ENCODE data around the gene PARP12. TPM values are rescaled to one million over a fixed set of nuclear protein-coding genes. Genes with fewer than 3 reads are reported as not detected.
A peak's percentile ranks its signal among the peaks of the same experiment; 100 is the strongest.

The PARP12 gene
- total RNA-seq, 4 donors from 2014 or later: 22.7 to 81.0 (median 27.0) TPM

- no peak for TF ChIP-seq POLR2A (IDR thresholded peaks at IDR 0.05)
- TF ChIP-seq EP300 (IDR thresholded peaks at IDR 0.05): no peak
- no peak for TF ChIP-seq POLR2AphosphoS5 (IDR thresholded peaks at IDR 0.05)
- no peak for TF ChIP-seq CTCF (IDR thresholded peaks at IDR 0.05)
- H3K27me3 ChIP-seq: no peaks in the 10 kb centered on the region
- no peak for DNase-seq (ENCODE audit: low spot score in 2 of 2)
- H3K27ac ChIP-seq: no peak overlapping the region
- H3K4me3 ChIP-seq: no peak overlapping the region
- peaks cover 20% of the 10 kb centered on the region for H3K36me3 ChIP-seq
- H3K4me1 ChIP-seq: no peaks in the 10 kb centered on the region
- no peaks in the 10 kb centered on the region for H3K9me3 ChIP-seq
- WGBS: 84% methylated on average over 4 of the region's 7 CpGs
Measured at GRCh38 chr7:140035400-140036223, 27.1 kb downstream of the PARP12 start.

- DNase-seq (ENCODE audit: low spot score in 2 of 2): no peak
- no peaks in the 10 kb centered on the region for H3K9me3 ChIP-seq
- H3K27me3 ChIP-seq: no peaks in the 10 kb centered on the region
- no peak overlapping the region for H3K4me3 ChIP-seq
- no peak overlapping the region for H3K27ac ChIP-seq
- H3K36me3 ChIP-seq: peaks cover 14% of the 10 kb centered on the region
- TF ChIP-seq CTCF (IDR thresholded peaks at IDR 0.05) (no peak), EP300 (IDR thresholded peaks at IDR 0.05) (no peak), POLR2A (IDR thresholded peaks at IDR 0.05) (no peak), POLR2AphosphoS5 (IDR thresholded peaks at IDR 0.05) (no peak)
- no peaks in the 10 kb centered on the region for H3K4me1 ChIP-seq
Measured at GRCh38 chr7:140034421-140034820, 28.3 kb downstream of the PARP12 start.

GRCh38 chr7:140033779-140034363 lies 28.9 kb downstream of the PARP12 start:
- H3K4me3 ChIP-seq: no peak overlapping the region
- peaks cover 14% of the 10 kb centered on the region for H3K36me3 ChIP-seq

GRCh38 chr7:140033036-140033435 lies 29.7 kb downstream of the PARP12 start:
- no peak overlapping the region for H3K27ac ChIP-seq
- no peak overlapping the region for H3K4me3 ChIP-seq
- H3K27me3 ChIP-seq: no peaks in the 10 kb centered on the region
- H3K36me3 ChIP-seq: peaks cover 13% of the 10 kb centered on the region
- no peak for DNase-seq (ENCODE audit: low spot score in 2 of 2)
- TF ChIP-seq EP300 (IDR thresholded peaks at IDR 0.05) (no peak), POLR2AphosphoS5 (IDR thresholded peaks at IDR 0.05) (no peak), CTCF (IDR thresholded peaks at IDR 0.05) (no peak), POLR2A (IDR thresholded peaks at IDR 0.05) (no peak)
- no peaks in the 10 kb centered on the region for H3K9me3 ChIP-seq
- WGBS: 87% methylated on average over 8 of the region's 8 CpGs
- H3K4me1 ChIP-seq: no peaks in the 10 kb centered on the region

More at GRCh38 chr7:140033779-140034363, 28.9 kb downstream of the PARP12 start:
- Histone ChIP-seq H3K4me1 (no peaks in the 10 kb centered on the region), H3K9me3 (no peaks in the 10 kb centered on the region), H3K27me3 (no peaks in the 10 kb centered on the region), H3K27ac (no peak overlapping the region)
- TF ChIP-seq CTCF (IDR thresholded peaks at IDR 0.05): no peak
- DNase-seq (ENCODE audit: low spot score in 2 of 2): peak in 1 of 2 donors; percentile 61
- 71% methylated on average over 14 of the region's 14 CpGs for WGBS

- 78% methylated on average over 1 of the region's 1 CpG for WGBS
- Histone ChIP-seq H3K36me3 (peaks cover 16% of the 10 kb centered on the region), H3K4me3 (no peak overlapping the region)
Measured at GRCh38 chr7:140031364-140031763, 31.4 kb downstream of the PARP12 start.

More at GRCh38 chr7:140031364-140031763, 31.4 kb downstream of the PARP12 start:
- TF ChIP-seq EP300 (IDR thresholded peaks at IDR 0.05) (no peak), CTCF (IDR thresholded peaks at IDR 0.05) (no peak), POLR2AphosphoS5 (IDR thresholded peaks at IDR 0.05) (no peak), POLR2A (IDR thresholded peaks at IDR 0.05) (no peak)
- Histone ChIP-seq H3K9me3 (no peaks in the 10 kb centered on the region), H3K27me3 (no peaks in the 10 kb centered on the region), H3K27ac (no peak overlapping the region), H3K4me1 (no peaks in the 10 kb centered on the region)
- DNase-seq (ENCODE audit: low spot score in 2 of 2): no peak
